Small intestine (tissue), 7 donors: ENCODE measurements around the gene CHI3L1. TPM values are rescaled to one million over a fixed set of nuclear protein-coding genes. Genes with fewer than 3 reads are reported as not detected.

Source experiments
- DNase-seq, 2 donors: peaks; one replicate each; pipeline versions ENCODE4 v3.0.0 to v3.0.0-alpha.2; 2013
- FAIRE-seq: peaks from 2 replicates; lab custom pipeline; 2012; peaks lifted over from hg19 to GRCh38; lab: Jason Lieb, UNC
- H3K27ac ChIP-seq, 3 donors: one replicate each; pipeline ENCODE4 v1.5.1; 2013; ENCODE audit warnings: low read length in 2 of 3, mild to moderate bottlenecking in 2 of 3, control low read depth in 1 of 3, inconsistent platforms in 1 of 3, low read depth in 1 of 3, moderate library complexity in 1 of 3
- H3K27me3 ChIP-seq, 3 donors: one replicate each; pipeline ENCODE4 v1.6.1; 2013; ENCODE audit warnings: low read length in 3 of 3, inconsistent platforms in 1 of 3; ENCODE audit not compliant: control insufficient read depth in 3 of 3, insufficient read depth in 3 of 3
- H3K36me3 ChIP-seq, 3 donors: one replicate each; pipeline ENCODE4 v1.6.1; 2013; ENCODE audit warnings: low read length in 3 of 3, inconsistent platforms in 1 of 3, low read depth in 1 of 3, mild to moderate bottlenecking in 1 of 3, moderate library complexity in 1 of 3; ENCODE audit not compliant: control insufficient read depth in 3 of 3, insufficient read depth in 2 of 3
- H3K4me1 ChIP-seq, 3 donors: one replicate each; pipeline ENCODE4 v1.6.1; 2013; ENCODE audit warnings: low read length in 2 of 3, inconsistent platforms in 1 of 3, low read depth in 1 of 3, mild to moderate bottlenecking in 1 of 3, moderate library complexity in 1 of 3; ENCODE audit not compliant: control insufficient read depth in 3 of 3, insufficient read depth in 2 of 3
- H3K4me3 ChIP-seq, 3 donors: one replicate each; pipeline ENCODE4 v1.5.1; 2013; ENCODE audit warnings: low read length in 3 of 3, control low read depth in 1 of 3, inconsistent platforms in 1 of 3, low read depth in 1 of 3, mild to moderate bottlenecking in 1 of 3, moderate library complexity in 1 of 3
- H3K9me3 ChIP-seq, 2 donors: one replicate each; pipeline ENCODE4 v1.6.1; 2013; ENCODE audit warnings: low read depth in 1 of 2, low read length in 1 of 2; ENCODE audit not compliant: control insufficient read depth in 2 of 2, insufficient read depth in 1 of 2
- WGBS, 3 donors: extraction: QIAGEN DNeasy Blood & Tissue Kit; methylation state at CpG; one replicate each; pipeline ENCODE4 v1.1.7; 2013; 5-methylcytosine and 5-hydroxymethylcytosine counted together
- polyA plus RNA-seq, 4 donors: library from polyadenylated mRNA; stranded (reverse) in 3 of 4; unstranded in 1 of 4; fragments of 200-250 nt in 3 of 4; fragments of 120-200 nt in 1 of 4; gene quantifications; one replicate each; pipeline versions ENCODE4 v1.2.1 to v1.2.3, GENCODE V29; 2013
- donor health status: healthy with polysubstance abuse.
- donor health status: control.
- donor health status: control.
- donor health status: Bipolar disorder and iron deficiency.
- donor health status: healthy.

CHI3L1 gene
- polyA plus RNA-seq, 4 donors, result 0.16 to 1.6 (median 0.90) TPM

GRCh38 chr1:203201516-203202205, 15.2 kb upstream of the CHI3L1 start:
- H3K4me1 ChIP-seq, result no peaks in the 10 kb centered on the region
- H3K9me3 ChIP-seq, result no peaks in the 10 kb centered on the region
- H3K27ac ChIP-seq, result peak overlapping the region in 1 of 3 donors; percentile 43
- DNase-seq (no peak), FAIRE-seq (no peak)
- peaks cover 0 to 8% (median 0%) of the 10 kb centered on the region in 3 donors for H3K27me3 ChIP-seq
- no peak overlapping the region for H3K4me3 ChIP-seq
- 70 to 91% (median 81%) methylated on average over 10 of the region's 10 CpGs for WGBS, 3 donors
- H3K36me3 ChIP-seq, result no peaks in the 10 kb centered on the region

GRCh38 chr1:203200916-203201315, 14.4 kb upstream of the CHI3L1 start:
- DNase-seq, result no peak
- H3K27ac ChIP-seq, result peak overlapping the region in 1 of 3 donors; percentile 68
- H3K27me3 ChIP-seq, result peaks cover 0 to 8% (median 0%) of the 10 kb centered on the region in 3 donors
- H3K9me3 ChIP-seq, result no peaks in the 10 kb centered on the region
- no peaks in the 10 kb centered on the region for H3K36me3 ChIP-seq
- no peaks in the 10 kb centered on the region for H3K4me1 ChIP-seq
- no peak overlapping the region for H3K4me3 ChIP-seq
- no peak for FAIRE-seq
- 44 to 72% (median 71%) methylated on average over 1 of the region's 1 CpG for WGBS, 3 donors

- H3K9me3 ChIP-seq, result no peaks in the 10 kb centered on the region
- no peak overlapping the region for H3K4me3 ChIP-seq
- H3K27me3 ChIP-seq, result peaks cover 0 to 8% (median 0%) of the 10 kb centered on the region in 3 donors
- WGBS, 3 donors, result 56 to 71% (median 68%) methylated on average over 8 of the region's 8 CpGs
- FAIRE-seq, result no peak
- no peaks in the 10 kb centered on the region for H3K36me3 ChIP-seq
- peak overlapping the region in 1 of 3 donors; percentile 68 for H3K27ac ChIP-seq
- DNase-seq, result no peak
- no peaks in the 10 kb centered on the region for H3K4me1 ChIP-seq
Measured at GRCh38 chr1:203199816-203200571, 13.5 kb upstream of the CHI3L1 start.

GRCh38 chr1:203199481-203199815, 12.9 kb upstream of the CHI3L1 start:
- Histone ChIP-seq H3K36me3 (no peaks in the 10 kb centered on the region), H3K4me1 (no peaks in the 10 kb centered on the region), H3K4me3 (no peak overlapping the region), H3K27ac (peak overlapping the region in 1 of 3 donors; percentile 67), H3K9me3 (no peaks in the 10 kb centered on the region), H3K27me3 (peaks cover 0 to 8% (median 0%) of the 10 kb centered on the region in 3 donors)
- FAIRE-seq, result no peak
- WGBS, 3 donors, result 78 to 91% (median 91%) methylated on average over 6 of the region's 6 CpGs
- DNase-seq, result no peak

GRCh38 chr1:203199002-203199401, 12.5 kb upstream of the CHI3L1 start:
- DNase-seq, result no peak
- Histone ChIP-seq H3K4me1 (no peaks in the 10 kb centered on the region), H3K9me3 (no peaks in the 10 kb centered on the region), H3K27me3 (peaks cover 0 to 8% (median 0%) of the 10 kb centered on the region in 3 donors), H3K4me3 (no peak overlapping the region), H3K36me3 (no peaks in the 10 kb centered on the region), H3K27ac (no peak overlapping the region)
- FAIRE-seq, result no peak
- 72 to 88% (median 84%) methylated on average over 3 of the region's 3 CpGs for WGBS, 3 donors

- no peak for FAIRE-seq
- no peaks in the 10 kb centered on the region for H3K9me3 ChIP-seq
- no peaks in the 10 kb centered on the region for H3K36me3 ChIP-seq
- H3K4me3 ChIP-seq, result no peak overlapping the region
- no peak for DNase-seq
- peaks cover 0 to 8% (median 0%) of the 10 kb centered on the region in 3 donors for H3K27me3 ChIP-seq
- no peak overlapping the region for H3K27ac ChIP-seq
- no peaks in the 10 kb centered on the region for H3K4me1 ChIP-seq
- 48 to 51% (median 48%) methylated on average over 3 of the region's 3 CpGs for WGBS, 3 donors
Measured at GRCh38 chr1:203197625-203198024, 11.1 kb upstream of the CHI3L1 start.

- 79 to 97% (median 91%) methylated on average over 3 of the region's 3 CpGs for WGBS, 3 donors
- no peaks in the 10 kb centered on the region for H3K9me3 ChIP-seq
- FAIRE-seq, result no peak
- no peak for DNase-seq
- peaks cover 0 to 8% (median 0%) of the 10 kb centered on the region in 3 donors for H3K27me3 ChIP-seq
- peak overlapping the region in 1 of 3 donors; percentile 3 for H3K27ac ChIP-seq
- no peaks in the 10 kb centered on the region for H3K36me3 ChIP-seq
- H3K4me1 ChIP-seq, result no peaks in the 10 kb centered on the region
- no peak overlapping the region for H3K4me3 ChIP-seq
Measured at GRCh38 chr1:203196371-203196770, 9.9 kb upstream of the CHI3L1 start.

GRCh38 chr1:203190949-203191348, 4.4 kb upstream of the CHI3L1 start:
- Histone ChIP-seq H3K4me1 (no peaks in the 10 kb centered on the region), H3K27ac (no peak overlapping the region), H3K27me3 (peaks cover 0 to 10% (median 0%) of the 10 kb centered on the region in 3 donors), H3K9me3 (no peaks in the 10 kb centered on the region), H3K4me3 (no peak overlapping the region), H3K36me3 (no peaks in the 10 kb centered on the region)
- WGBS, 3 donors, result 87 to 95% (median 92%) methylated on average over 2 of the region's 2 CpGs
- no peak for FAIRE-seq
- no peak for DNase-seq
